ENCODE results near the gene HABP4.

HABP4 gene

GRCh38 chr9:96436063-96436455 is 13.9 kb upstream of the HABP4 start:
- no peak for DNase-seq

GRCh38 chr9:96436456-96437126 is 13.4 kb upstream of the HABP4 start:
- DNase-seq, result no peak

GRCh38 chr9:96437454-96437853 is 12.5 kb upstream of the HABP4 start:
- DNase-seq, result no peak

- no peak for DNase-seq
Measured at GRCh38 chr9:96440671-96441199, 9.2 kb upstream of the HABP4 start.

- peak; percentile 84 for DNase-seq
Measured at GRCh38 chr9:96441798-96442445, 8.0 kb upstream of the HABP4 start.

GRCh38 chr9:96442491-96442890 is 7.5 kb upstream of the HABP4 start:
- DNase-seq, result no peak

- no peak for DNase-seq
Measured at GRCh38 chr9:96447406-96447805, 2.6 kb upstream of the HABP4 start.

- no peak for DNase-seq
Measured at GRCh38 chr9:96448546-96449170, 1.3 kb upstream of the HABP4 start.

- DNase-seq, result no peak
Measured at GRCh38 chr9:96449523-96449844, 485 bp upstream of the HABP4 start.

GRCh38 chr9:96450613-96451528 is 902 bp downstream of the HABP4 start:
- DNase-seq, result peak; percentile 72

- DNase-seq, result peak; percentile 21
Measured at GRCh38 chr9:96453625-96454024, 3.7 kb downstream of the HABP4 start.

GRCh38 chr9:96457266-96457665 is 7.3 kb downstream of the HABP4 start:
- DNase-seq, result no peak

- no peak for DNase-seq
Measured at GRCh38 chr9:96458226-96458625, 8.3 kb downstream of the HABP4 start.

GRCh38 chr9:96459268-96460007 is 9.5 kb downstream of the HABP4 start:
- DNase-seq, result no peak

- no peak for DNase-seq
Measured at GRCh38 chr9:96460470-96460869, 10.5 kb downstream of the HABP4 start.

GRCh38 chr9:96460882-96461281 is 10.9 kb downstream of the HABP4 start:
- no peak for DNase-seq

- DNase-seq, result no peak
Measured at GRCh38 chr9:96461336-96461735, 11.4 kb downstream of the HABP4 start.

- no peak for DNase-seq
Measured at GRCh38 chr9:96462541-96462940, 12.6 kb downstream of the HABP4 start.

GRCh38 chr9:96464426-96464825 is 14.5 kb downstream of the HABP4 start:
- no peak for DNase-seq

- no peak for DNase-seq
Measured at GRCh38 chr9:96467784-96468183, 17.8 kb downstream of the HABP4 start.

GRCh38 chr9:96476013-96476412 is 26.0 kb downstream of the HABP4 start:
- no peak for DNase-seq

GRCh38 chr9:96476591-96476990 is 26.6 kb downstream of the HABP4 start:
- DNase-seq, result no peak
